Retina (tissue), 1 donor: ENCODE results near the gene PRAME.

Experiments used
- DNase-seq: peaks from one replicate; pipeline ENCODE4 v3.0.0-alpha.2; 2016

PRAME gene

GRCh38 chr22:22579869-22580604 lies 21.0 kb upstream of the PRAME start:
- DNase-seq: no peak

DNA sequence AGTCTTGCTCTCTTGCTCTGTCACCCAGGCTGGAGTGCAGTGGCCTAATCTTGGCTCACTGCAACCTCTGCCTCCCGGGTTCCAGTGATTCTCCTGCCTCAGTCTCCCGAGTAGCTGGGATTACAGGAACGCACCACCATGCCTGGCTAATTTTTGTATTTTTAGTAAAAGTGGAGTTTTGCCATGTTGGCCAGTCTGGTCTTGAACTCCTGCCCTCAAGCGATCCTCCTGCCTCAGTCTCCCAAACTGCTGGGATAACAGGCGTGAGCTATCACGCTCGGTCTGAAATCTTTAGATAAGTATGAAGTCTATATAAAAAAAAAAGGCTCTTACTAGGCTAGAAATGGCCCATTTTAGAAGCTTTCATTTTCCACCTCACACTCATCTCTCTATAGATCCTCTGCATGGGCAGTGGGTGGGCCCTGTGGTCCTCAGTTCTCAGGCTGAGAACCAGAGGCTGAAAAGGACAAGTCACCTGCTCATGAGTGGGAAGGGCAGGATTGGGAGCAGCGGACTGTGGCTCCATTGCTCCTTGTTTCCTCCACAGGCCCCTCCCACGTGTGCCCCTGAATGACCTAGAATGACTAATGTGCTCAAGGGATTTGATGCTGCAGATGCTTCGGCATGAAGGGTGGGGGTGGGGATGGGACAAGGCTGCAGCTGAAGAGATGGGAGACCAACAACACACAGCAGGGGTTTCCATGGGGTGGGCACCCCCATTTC lies 19.8 kb upstream of the PRAME start:
- DNase-seq: peak; percentile 39

DNA sequence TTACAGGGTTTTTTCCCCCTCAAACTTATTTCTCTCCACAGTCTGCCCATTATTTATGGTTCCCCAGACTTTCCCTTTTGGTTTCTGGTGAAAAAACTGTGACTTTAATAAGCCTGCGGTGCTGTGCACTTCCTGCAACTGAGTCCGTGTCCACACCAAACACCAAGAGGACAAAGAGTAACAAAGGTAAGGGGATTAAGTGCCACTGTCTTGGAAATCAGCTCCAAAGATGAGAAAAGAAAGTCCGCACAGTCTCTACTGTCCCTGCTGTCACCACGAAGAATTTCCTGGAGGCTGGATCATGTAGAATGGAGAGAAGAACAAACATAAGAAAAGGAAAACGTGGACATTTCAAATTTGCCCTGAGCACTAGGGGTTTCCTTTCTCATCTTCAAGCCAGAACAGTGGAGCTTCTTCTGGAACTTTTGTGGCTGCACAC lies 17.9 kb upstream of the PRAME start:
- DNase-seq: no peak

DNA sequence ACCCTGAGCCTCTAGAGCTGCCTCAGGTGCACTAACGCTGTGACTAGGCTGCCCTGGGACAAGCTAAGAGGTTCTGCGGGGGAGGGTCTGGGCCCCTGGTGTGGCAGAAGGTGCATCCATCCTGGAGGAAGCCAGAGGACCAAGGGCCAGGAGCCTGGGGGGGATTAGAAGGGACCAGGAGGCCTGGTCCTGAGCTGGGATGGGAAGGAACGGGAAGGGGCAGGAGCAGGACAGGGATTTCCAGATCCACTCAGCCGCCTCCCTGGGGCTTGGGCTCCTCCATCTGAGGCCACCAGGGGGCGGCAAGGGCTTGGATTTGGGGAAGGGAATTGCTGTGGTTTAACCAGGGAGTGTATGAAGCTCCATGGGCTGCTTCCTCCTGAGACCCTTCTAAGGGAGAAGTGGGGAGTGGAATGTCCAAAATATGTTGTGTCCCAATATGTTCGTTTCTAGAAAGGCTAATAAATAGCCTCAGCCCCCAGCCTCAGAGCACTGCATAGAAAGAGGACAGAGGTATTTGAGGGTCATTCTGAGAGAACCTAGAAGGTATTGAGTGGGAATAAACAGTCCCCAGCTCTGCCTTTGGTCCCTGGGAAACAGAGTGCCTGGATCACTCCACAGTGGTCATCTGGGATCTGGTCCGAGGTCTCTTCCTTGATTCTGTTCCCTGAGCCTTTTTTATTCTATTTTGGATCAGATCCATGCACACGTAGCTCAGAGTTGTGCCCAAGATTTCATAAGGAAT lies 17.4 kb upstream of the PRAME start:
- DNase-seq: peak; percentile 68

- DNase-seq: no peak
These were observed 15.3 kb upstream of the PRAME start for GRCh38 chr22:22574361-22574760.

DNA sequence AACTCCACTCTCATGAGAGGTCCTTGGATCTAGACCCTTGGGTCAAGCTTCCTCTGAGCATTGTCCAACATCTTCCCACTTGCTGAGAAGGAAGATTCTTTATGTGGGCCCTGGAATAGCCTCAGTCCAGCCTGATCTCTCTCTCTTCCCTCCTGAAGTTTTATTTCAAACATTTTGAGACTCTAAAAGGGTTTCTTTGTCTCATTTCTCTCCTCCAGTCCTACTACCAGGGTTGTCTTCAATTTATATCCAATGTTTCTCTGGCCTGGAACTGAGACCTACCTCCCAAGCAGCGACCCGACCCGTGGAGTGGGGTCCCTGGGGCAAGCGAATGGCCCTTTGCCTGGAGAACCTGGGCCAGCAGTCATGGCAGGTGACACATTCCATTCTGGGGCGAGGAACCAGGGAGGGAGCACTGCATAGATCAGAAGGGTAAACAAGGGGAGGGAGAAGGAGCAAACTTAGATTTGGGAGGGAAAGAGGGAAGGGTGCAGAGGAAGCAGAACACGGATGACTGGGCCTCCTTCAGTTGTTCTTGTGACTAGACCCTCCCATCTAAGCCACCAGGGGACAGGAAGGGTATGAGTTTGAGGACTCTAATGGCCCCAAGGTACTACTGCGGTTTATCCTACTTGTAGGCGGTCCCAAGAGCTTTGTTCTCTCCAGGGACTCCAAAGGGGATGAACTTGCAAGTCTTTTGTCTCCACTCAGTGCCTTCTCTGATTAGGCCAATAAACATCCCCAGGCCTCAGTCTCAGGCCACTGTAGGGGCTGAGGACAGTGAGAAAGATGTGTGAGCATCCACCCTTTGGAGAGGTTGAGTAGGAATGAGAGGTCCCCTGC lies 14.2 kb upstream of the PRAME start:
- DNase-seq: no peak

DNA sequence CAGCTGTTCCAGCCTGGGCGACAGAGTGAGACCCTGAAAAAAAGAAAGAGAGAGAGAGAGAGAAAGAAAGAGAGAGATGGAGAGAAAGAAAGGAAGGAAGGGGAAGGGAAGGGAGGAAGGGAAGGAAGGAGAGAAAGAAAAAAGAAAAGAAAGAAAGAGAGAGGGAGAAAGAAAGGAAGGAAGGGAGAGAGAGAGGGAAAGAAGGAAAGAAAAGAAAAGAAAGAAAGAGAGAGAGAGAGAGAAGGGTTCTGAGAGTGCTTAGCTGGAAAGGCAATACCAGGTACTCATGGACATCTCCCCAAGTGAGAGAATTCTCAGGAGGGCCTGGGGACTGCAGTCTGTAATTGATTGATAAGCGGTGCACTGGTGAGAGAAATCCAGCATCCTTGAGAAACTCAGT lies 12.8 kb upstream of the PRAME start:
- DNase-seq: no peak

DNA sequence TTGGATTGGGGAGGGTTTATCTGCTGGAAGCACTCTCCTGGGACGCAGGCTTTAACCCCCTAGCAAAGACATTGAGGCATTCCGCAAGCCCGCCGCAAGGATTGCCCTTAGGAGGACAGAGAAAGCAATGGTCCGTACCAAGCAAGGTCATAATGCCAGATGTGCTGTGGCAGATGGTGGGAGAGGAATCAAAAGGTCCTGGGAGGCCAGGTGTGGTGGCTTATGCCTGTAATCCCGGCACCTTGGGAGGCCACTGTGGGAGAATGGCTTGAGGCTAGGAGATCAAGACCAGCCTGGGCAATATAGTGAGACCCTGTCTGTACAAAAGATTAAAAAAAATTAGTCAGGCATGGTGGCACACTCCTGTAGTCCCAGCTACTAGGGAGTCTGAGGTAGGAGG lies 12.4 kb upstream of the PRAME start:
- DNase-seq: no peak

DNA sequence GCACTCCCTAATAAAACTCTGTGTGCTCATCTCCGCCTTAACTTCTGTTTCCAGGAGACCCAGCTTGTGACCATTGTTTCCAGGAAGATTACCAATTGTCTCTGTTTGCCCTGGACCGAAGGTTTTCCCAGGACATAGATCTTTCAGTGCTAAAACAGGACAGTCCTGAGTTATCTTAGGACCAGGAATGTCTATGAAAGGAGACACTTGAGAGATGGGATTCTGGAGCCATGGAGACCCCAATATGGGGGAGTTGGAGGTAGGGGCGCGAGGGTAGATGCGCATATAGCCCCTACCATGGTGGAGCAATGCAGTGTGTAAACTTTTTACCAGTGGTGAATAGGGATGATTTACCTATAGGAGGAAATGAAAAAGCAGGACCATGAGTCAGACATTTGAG lies 10.2 kb upstream of the PRAME start:
- no peak for DNase-seq

- DNase-seq: no peak
These were observed 6.9 kb upstream of the PRAME start for GRCh38 chr22:22565981-22566380.

- no peak for DNase-seq
These were observed 744 bp downstream of the PRAME start for GRCh38 chr22:22558071-22558971.

GRCh38 chr22:22556995-22557925 lies 1.8 kb downstream of the PRAME start:
- no peak for DNase-seq

DNA sequence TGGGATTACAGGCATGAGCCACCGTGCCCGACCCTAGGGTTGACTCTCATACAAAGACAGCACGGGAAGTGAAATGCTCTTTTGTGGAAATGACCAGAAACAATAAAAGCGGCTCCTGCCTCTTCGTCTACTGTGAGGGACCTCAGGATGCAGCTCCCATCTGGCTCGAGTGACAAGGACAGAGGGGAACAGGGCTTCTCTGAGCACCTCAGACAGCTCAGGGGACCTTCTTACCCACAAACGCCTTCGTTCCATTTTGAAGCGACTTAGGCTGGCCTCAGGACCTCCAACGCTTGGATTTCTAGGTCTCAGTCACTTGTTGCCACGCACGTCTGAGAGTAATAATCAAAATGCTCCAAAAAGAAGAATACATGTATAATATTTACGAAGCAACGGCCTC lies 2.5 kb downstream of the PRAME start:
- DNase-seq: no peak

DNA sequence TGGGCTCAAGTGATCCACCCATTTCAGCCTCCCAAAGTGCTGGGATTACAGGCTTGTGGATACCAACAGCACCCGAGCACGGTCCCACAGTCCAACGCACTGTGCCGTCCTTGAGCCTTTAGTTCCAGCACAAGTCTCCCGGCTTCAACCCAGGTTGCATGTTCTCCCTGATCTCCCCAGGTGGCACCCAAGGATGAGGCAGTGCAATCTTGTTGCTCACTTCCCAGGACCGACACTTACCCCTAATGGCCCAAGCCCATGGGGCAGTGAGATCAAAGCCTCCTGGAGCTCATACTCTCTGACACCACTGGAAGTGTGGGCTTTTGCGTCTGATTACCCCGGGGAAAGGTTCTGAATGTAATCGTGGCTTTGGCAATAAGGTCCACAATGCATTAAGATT lies 3.5 kb downstream of the PRAME start:
- no peak for DNase-seq

DNA sequence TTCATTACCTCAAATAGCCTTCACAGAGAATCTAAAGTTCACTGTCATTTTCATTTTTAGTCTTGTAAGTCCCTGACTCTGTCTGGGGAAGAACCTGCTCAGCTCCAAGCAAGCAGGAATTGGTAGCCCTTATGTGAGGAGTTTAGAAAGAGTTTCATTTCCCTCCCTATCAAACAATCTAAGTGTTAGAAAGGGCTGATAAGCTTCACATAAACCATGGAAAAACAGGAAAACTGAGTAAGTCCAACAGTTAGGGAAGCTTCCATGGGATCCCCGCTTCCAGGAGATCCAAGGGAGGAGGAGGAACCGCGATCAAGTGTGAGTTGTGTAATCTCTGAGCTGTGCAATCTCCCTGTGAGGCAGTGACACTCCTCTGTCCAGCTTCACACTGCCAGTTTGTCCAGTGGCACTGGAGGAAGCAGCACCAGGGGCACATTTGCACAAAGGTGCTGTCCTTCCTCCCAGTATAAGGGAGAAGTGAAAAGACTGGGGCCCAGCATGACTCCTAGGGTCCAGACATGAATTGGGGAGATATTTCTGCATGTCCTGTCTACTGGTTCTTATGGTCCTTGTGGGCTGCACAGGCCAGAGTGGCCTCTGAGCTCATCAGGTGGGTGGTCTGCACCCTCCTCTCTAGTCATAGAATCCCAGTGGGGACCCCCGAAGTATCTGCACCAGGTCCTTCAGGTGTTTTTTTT lies 4.3 kb downstream of the PRAME start:
- no peak for DNase-seq

- DNase-seq: peak; percentile 34
These were observed 5.1 kb downstream of the PRAME start for GRCh38 chr22:22553735-22554586.

DNA sequence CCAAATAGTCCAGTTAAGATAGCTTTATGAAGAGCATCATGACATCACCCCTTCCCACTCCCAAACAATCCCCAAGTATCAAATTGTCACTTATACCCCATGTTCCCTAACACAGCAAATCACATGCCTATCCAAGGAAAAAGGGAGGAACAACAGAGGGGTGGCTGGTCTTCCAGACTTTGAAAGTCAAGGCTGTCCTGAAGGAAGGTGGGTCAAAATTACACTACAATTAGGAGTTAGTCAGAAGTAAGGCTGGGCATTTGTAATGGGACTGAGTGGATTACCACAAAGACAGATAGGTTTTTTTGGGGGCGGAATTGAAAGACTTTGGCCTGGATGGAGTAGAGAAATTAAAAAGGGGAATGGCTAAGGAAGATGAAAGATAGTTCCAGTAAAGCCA lies 5.9 kb downstream of the PRAME start:
- no peak for DNase-seq

- peak; percentile 22 for DNase-seq
These were observed 6.4 kb downstream of the PRAME start for GRCh38 chr22:22552630-22553029.
